Germinal center (tissue), 1 donor: ENCODE results near the gene ULK1.
A peak's percentile ranks its signal among the peaks of the same experiment; 100 is the strongest.

ENCODE experiments used
- DNase-seq: peaks from one replicate; pipeline ENCODE4 v3.0.0; 2012; ENCODE audit warnings: mixed read lengths, low spot score

Gene ULK1

GRCh38 chr12:131894313-131894860, at the start of gene ULK1:
Gene ULK1, plus strand, starts transcription at chr12:131894622. Its CDS starts 380 bp downstream, at chr12:131895002.
- peak; percentile 100 for DNase-seq

- DNase-seq, result no peak
Observed at GRCh38 chr12:131844656-131845055, 49.8 kb upstream of the ULK1 start.

- DNase-seq, result no peak
Observed at GRCh38 chr12:131845121-131845520, 49.3 kb upstream of the ULK1 start.

GRCh38 chr12:131847456-131847855, 47.0 kb upstream of the ULK1 start:
- DNase-seq, result no peak

- DNase-seq, result no peak
Observed at GRCh38 chr12:131848753-131849152, 45.7 kb upstream of the ULK1 start.

GRCh38 chr12:131849700-131850553, 44.5 kb upstream of the ULK1 start:
- no peak for DNase-seq

- no peak for DNase-seq
Observed at GRCh38 chr12:131850856-131851559, 43.4 kb upstream of the ULK1 start.

GRCh38 chr12:131851741-131852550, 42.5 kb upstream of the ULK1 start:
- DNase-seq, result no peak

- DNase-seq, result no peak
Observed at GRCh38 chr12:131852551-131853299, 41.7 kb upstream of the ULK1 start.

- DNase-seq, result no peak
Observed at GRCh38 chr12:131853832-131854797, 40.3 kb upstream of the ULK1 start.

GRCh38 chr12:131854861-131855476, 39.5 kb upstream of the ULK1 start:
- no peak for DNase-seq

GRCh38 chr12:131855521-131856142, 38.8 kb upstream of the ULK1 start:
- DNase-seq, result no peak

- no peak for DNase-seq
Observed at GRCh38 chr12:131856366-131857097, 37.9 kb upstream of the ULK1 start.

- no peak for DNase-seq
Observed at GRCh38 chr12:131857908-131858850, 36.2 kb upstream of the ULK1 start.

GRCh38 chr12:131860472-131861260, 33.8 kb upstream of the ULK1 start:
- no peak for DNase-seq

- no peak for DNase-seq
Observed at GRCh38 chr12:131861261-131862083, 33.0 kb upstream of the ULK1 start.
